ENCODE results near the gene C1orf198.

Gene C1orf198

GRCh38 chr1:230809256-230809990, 58.9 kb downstream of the C1orf198 start:
- DNase-seq (ENCODE audit: low read depth): no peak

GRCh38 chr1:230808281-230808872, 59.9 kb downstream of the C1orf198 start:
- no peak for DNase-seq (ENCODE audit: low read depth)

GRCh38 chr1:230807561-230808280, 60.6 kb downstream of the C1orf198 start:
- DNase-seq (ENCODE audit: low read depth): no peak

GRCh38 chr1:230807029-230807428, 61.3 kb downstream of the C1orf198 start:
- no peak for DNase-seq (ENCODE audit: low read depth)

GRCh38 chr1:230806552-230806951, 61.8 kb downstream of the C1orf198 start:
- no peak for DNase-seq (ENCODE audit: low read depth)

- no peak for DNase-seq (ENCODE audit: low read depth)
Observed at GRCh38 chr1:230804396-230804795, 63.9 kb downstream of the C1orf198 start.

- no peak for DNase-seq (ENCODE audit: low read depth)
Observed at GRCh38 chr1:230800891-230801840, 67.2 kb downstream of the C1orf198 start.

GRCh38 chr1:230798491-230798890, 69.8 kb downstream of the C1orf198 start:
- DNase-seq (ENCODE audit: low read depth): no peak

- DNase-seq (ENCODE audit: low read depth): no peak
Observed at GRCh38 chr1:230797942-230798365, 70.4 kb downstream of the C1orf198 start.

GRCh38 chr1:230797376-230797920, 70.9 kb downstream of the C1orf198 start:
- no peak for DNase-seq (ENCODE audit: low read depth)

GRCh38 chr1:230796626-230797025, 71.7 kb downstream of the C1orf198 start:
- DNase-seq (ENCODE audit: low read depth): no peak

GRCh38 chr1:230794871-230795605, 73.3 kb downstream of the C1orf198 start:
- no peak for DNase-seq (ENCODE audit: low read depth)

- DNase-seq (ENCODE audit: low read depth): no peak
Observed at GRCh38 chr1:230794431-230794830, 73.9 kb downstream of the C1orf198 start.

GRCh38 chr1:230793463-230793745, 74.9 kb downstream of the C1orf198 start:
- no peak for DNase-seq (ENCODE audit: low read depth)

GRCh38 chr1:230792691-230793462, 75.4 kb downstream of the C1orf198 start:
- DNase-seq (ENCODE audit: low read depth): no peak

- DNase-seq (ENCODE audit: low read depth): no peak
Observed at GRCh38 chr1:230791986-230792564, 76.2 kb downstream of the C1orf198 start.

- no peak for DNase-seq (ENCODE audit: low read depth)
Observed at GRCh38 chr1:230790026-230790425, 78.3 kb downstream of the C1orf198 start.

- no peak for DNase-seq (ENCODE audit: low read depth)
Observed at GRCh38 chr1:230788561-230789275, 79.6 kb downstream of the C1orf198 start.

GRCh38 chr1:230787471-230787870, 80.8 kb downstream of the C1orf198 start:
- no peak for DNase-seq (ENCODE audit: low read depth)
